Measurements from ENCODE around the gene SOX30. TPM values are rescaled to one million over a fixed set of nuclear protein-coding genes. Genes with fewer than 3 reads are reported as not detected.

Gene SOX30
- polyA plus RNA-seq, 10 donors = 0.15 to 0.63 (median 0.31) TPM

DNA sequence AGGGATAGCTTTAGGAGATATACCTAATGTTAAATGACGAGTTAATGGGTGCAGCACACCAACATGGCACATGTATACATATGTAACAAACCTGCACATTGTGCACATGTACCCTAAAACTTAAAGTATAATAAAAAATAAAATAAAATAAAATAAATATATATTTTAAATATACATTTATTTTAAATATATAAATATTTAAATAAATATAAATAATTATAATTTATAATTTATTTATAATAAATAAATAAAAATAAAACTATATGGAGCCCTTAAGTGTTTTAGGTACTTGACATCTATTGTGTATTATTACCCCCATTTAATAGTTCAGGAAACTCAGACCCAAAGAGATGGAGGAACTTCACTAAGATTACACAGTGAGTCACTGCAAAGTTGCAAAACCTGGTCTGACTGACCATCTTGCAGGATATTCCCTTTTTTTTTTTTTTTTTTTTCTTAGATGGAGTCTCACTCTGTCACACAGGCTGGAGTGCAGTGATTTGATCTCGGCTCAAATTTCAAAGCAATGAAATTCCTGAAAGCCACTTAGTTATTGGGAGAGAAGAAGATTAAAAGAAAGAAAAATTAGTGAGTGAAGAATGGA, 13.3 kb upstream of the SOX30 start:
- DNase-seq = no peak

DNA sequence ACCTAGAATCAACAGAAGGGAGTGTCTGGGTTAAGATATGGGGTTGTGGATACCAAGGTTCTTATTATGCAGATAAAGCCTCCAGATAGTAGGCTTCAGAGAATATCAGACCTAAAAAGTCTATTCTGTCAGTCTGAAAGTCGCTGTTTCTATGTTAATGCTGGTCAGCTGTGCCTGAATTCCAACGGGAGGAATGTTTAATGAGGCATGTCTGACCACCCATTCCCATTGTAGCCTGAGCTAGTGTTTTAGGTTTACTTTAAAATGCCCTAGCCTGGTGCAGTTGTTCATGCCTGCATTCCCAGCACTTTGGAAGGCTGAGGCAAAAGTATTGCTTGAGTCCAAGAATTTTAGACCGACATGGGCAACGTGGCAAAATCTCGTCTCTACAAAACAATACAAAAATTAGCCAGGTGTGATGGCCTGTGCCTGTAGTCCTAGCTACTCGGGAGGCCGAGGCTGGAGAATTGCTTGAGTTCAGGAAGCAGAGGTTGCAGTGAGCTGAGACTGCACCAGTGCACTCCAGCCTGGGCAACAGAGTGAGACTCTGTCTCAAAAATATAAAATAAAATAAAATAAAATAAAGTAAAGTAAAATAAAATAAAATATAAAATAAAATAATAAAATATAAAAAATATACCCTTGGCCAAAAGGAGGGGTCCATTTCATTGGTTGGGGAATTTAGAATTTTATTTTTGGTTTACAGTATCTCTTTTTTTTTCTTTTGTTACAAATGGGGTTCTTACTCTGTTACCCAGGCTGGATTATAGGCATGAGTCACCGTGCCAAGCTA, 7.8 kb upstream of the SOX30 start:
- DNase-seq = no peak

DNA sequence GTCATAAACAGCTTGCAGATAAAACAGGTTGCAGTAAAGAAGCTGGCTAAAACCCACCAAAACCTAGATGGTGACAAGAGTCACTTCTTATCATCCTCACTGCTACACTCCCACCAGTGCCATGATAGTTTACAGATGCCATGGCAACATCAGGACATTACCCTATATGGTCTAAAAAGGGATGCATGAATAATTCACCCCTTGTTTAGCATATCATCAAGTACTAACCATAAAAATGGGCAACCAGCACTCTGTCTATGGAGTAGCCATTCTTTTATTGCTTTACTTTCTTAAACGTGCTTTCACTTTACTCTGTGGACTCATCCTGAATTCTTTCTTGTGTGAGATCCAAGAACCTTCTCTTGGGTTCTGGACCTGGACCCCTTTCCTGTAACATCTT, 6.7 kb upstream of the SOX30 start:
- no peak for DNase-seq

- DNase-seq = no peak
Observed at GRCh38 chr5:157657516-157657915, 5.3 kb upstream of the SOX30 start.

DNA sequence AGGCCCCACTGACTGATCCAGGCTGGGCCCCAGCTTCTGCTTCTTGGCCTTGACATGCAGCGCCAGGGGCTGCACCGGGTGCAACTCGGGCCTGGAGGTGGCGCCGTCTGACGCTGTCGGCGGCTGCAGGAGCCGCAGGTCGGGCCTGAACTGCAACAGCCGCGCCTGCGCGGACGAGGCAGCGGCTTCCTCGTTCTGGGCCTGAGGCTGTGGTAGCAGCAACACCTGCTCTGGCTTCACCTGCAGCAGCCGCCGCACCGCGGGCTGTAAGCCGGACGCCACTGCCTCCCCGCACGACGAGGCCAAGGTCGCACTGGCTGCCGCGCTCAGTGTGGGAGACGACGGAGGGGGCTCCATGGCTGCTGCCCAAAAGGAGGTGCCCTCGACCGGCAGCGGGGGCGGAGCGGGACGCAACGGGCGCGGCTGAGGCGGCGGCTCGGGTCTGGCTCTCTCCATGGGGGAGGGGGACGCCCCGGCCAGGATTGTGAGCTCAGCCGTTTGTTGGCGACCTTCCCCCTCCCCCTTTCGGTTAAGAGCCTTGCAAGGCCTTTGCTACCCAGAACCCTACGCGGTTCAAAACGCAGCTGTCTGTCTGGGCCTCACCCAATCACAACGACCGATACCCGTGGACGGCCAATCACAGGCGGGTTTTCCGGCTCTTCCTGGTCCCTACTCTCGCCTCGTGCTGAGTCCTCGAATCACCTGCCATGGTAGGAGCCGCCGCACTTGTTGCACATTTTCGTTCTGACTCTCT, 438 bp downstream of the SOX30 start:
- peak in 2 of 3 donors; percentile 64 to 84 for DNase-seq

DNA sequence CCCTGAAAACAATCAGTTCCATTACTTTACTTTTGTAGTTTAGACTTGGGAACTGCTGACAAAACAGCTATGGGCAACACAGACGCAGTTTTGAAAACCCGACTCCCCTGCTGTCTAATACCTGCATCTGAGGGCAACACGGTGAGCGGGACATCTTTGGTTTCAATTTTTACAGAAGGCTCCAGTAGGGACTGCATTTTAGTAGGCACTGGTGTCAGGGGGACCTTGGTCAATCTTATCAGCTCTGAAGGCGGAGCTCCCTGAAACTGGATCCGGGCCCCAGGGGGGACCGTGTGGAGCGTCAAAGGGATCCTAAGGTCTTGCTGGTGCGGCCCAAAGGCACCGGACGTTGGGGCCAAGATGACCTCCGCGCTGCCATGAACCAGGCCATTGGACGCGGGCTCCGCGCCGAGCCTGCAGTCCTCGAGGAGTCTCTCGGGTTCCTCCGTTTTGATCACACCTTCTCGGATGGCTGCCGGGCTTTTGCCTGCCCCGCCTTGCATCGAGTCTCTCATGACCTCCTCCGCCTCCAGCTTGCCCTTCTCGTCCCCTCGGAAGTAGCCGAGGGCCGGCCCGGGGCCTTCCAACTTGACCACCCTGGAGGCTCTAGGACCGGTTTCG, 1.1 kb downstream of the SOX30 start:
- DNase-seq = no peak

DNA sequence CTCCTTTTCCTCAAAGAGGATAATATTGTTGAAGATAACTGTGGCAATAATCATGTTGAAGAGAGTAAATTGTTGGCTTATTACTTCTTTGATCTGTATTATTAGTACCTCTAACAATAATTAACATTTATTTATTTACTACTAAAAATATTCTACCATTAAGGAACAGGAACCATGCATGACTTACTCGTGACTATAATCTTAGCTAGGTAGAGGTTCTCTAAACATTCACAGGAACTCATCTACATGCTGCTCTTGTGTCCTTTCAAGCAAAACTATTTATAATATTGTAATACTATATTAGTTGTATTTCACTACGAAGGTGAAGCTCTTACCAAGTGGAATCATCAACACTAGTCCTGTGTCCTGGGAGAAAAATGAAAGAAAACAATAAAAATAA, 3.1 kb downstream of the SOX30 start:
- DNase-seq = no peak

- no peak for DNase-seq
Observed at GRCh38 chr5:157648275-157648990, 3.8 kb downstream of the SOX30 start.

DNA sequence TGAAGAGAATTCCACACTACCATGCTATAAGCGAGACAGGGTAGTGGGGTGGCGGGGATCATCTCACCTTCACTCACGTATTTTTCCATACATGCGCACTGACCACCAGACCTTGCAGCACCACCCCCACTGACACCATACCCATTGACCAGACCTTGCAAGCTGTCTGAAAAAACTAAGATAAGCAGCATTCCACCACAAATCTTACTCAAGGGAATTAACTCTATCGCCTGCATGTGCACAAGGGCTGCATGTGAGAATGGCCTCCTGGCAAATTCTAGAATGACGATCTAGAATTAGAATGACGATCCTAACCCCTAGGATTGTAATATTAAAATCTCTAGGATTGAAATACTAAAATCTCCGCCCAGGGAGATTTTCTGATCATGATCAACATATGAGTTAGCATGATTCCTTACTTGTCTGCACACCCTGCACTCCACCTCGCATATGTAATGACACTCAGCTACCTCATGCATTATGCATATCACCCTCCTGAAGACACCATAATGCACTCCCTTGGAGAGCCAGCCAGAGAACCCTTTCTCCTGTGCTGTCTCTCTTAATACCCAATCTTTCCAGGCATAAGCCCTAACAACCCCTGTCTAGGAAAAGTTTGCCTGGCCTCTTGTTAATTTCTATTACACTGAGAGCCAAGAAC, 11.7 kb downstream of the SOX30 start:
- DNase-seq = no peak

DNA sequence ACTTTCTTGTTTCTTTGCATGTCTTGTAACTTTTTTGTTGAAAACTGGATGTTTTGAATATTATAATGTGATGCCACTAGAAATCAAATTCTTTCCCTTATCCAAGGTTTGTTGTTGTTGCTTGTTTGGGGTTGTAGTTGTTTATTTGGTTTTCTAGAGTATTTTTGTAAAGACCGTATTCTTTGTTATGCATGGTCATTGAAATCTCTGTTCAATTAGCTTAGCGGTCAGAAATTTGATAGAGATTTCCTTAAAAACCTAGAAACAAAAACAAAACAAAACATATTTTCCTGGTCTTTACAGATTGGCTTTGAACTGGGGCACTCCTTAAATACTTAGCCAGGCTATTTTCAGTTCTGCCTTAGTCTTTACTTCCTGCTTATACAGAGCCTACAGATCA, 21.9 kb downstream of the SOX30 start:
- no peak for DNase-seq

DNA sequence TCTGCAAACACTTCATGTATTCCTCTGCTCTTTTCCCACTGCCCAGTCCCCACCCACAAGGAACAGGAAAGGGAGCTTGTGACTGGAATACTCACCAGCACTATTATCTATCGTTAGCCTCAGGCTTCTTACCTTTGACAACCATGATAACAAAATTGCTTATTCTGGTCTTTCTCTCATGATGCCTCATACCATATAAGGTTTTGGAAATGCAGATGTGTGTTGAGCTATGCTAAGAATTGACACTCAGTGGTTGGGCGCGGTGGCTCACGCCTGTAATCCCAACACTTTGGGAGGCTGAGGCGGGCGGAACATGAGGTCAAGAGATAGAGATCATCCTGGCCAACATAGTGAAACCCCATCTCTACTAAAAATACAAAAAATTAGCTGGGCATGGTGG, 25.4 kb downstream of the SOX30 start:
- no peak for DNase-seq

DNA sequence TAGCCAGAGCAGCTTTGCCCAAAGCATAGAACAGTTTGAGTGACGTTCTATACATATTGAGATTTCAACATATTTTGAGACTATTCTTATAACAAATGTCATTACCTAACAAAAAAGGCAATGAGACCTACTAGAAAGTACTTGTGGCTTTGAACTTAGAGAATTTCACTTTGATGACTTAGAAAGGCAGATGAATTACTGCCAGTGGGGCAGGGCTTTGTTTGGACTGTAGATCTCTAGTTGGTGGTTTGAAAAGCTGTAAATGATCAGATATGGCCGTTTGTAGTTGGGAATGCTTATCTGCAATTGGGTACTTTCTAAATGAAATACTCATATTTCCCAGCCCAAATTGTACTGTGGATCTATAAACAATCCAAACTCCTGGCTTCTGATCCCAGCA, 28.1 kb downstream of the SOX30 start:
- DNase-seq = no peak

DNA sequence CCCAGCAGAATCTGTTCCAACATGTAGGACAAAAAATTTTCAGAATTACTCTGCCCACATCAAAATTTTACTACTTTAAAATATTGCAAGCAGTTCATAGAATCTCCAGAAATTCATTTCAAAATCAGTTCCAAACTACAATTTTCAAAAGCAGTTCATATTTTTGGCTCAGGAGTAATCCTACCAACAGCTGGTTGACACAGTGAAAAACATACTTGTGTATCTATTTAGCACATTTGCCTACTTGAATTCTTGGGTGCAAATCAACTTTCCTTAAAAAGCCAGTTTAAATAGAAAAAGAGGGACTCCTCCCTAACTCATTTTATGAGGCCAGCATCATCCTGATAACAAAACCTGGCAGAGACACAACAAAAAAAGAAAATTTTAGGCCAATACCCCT, 31.5 kb downstream of the SOX30 start:
- peak in 1 of 3 donors; percentile 31 for DNase-seq

DNA sequence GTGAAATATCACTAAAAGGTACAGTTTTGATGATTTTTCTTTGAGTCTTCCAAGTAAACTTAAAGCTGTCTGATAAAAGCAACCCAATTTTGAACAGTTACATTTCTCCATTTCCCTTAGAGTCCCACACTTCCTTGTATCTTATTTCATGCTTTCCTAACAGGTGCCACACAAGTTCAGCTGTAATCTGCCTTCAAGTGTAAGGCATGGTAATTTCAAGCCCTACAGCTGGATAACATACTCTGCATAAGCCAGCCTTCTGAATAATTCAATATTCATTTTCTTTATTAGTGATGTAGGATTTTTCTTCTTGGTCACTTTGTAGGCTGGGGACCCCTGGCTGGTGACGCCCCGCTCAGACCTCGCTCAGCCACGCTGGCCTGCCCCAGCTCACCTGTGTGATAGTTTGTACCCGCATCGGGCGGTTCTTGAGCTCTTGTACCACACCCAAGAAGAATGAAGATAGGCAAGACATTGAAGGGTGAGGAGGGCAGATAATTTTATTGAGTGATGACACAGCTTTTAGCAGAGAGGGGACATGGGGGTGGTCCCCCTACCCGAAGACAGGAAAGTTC, 34.0 kb downstream of the SOX30 start:
- no peak for DNase-seq

- no peak for DNase-seq
Observed at GRCh38 chr5:157616785-157617184, 35.5 kb downstream of the SOX30 start.

- DNase-seq = no peak
Observed at GRCh38 chr5:157613385-157614245, 38.6 kb downstream of the SOX30 start.

DNA sequence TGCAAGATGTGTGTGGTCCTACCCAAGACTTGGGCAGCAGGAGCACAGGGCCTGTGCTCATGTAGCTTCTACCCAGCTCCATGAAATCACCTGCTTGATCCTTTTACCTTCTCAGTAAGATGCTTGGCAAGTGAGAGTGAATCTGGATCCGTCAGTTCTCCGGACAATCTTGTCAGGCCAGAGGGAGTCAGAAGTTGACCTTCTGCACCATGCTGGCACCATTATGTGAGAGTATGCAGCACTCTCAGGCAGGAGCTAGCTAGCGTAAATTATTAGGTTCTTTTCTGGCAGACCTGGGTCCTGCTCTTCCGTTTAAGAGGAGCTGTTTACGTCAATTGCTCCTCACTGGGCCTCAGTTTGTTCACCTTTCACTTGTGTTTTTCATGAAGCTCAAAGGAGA, 39.7 kb downstream of the SOX30 start:
- no peak for DNase-seq

GRCh38 chr5:157611571-157612476, 40.4 kb downstream of the SOX30 start:
- DNase-seq = peak; percentile 32 to 67 (median 54)

DNA sequence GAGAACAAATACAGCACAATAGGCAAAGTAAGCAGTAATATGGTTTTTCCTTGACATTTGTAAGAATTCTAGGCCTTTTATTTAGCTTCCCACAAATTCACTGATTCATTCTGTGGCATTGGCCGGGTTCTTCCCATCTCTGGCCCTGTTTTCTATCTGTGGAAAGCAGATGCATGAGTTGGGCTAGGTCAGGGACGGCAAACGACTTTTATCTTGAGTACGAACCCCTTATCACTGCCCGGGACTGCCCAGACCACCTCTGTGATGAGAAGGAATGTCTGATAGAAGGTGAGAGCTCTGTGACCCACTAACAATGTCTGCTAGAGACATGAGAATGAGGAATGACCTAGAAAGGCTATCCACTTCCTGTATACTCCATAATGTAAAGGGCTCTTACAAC, 41.2 kb downstream of the SOX30 start:
- no peak for DNase-seq
